ENCODE data around the gene PWWP2B. TPM values are rescaled to one million over a fixed set of nuclear protein-coding genes. Genes with fewer than 3 reads are reported as not detected.

PWWP2B gene
- total RNA-seq, 1 donor from 2014 or later: 7.6 TPM

GRCh38 chr10:132408823-132409666, 12.0 kb downstream of the PWWP2B start:
- H3K9me3 Mint-ChIP-seq (ENCODE audit: unreplicated experiment): no peaks in the 10 kb centered on the region
- H3K4me3 Mint-ChIP-seq (ENCODE audit: unreplicated experiment): no peak overlapping the region
- H3K4me1 Mint-ChIP-seq (ENCODE audit: unreplicated experiment): peaks cover 12% of the 10 kb centered on the region
- no peak for TF ChIP-seq CTCF (IDR thresholded peaks at IDR 0.05; ENCODE audit: unreplicated experiment)
- peaks cover 15% of the 10 kb centered on the region for H3K27me3 Mint-ChIP-seq (ENCODE audit: unreplicated experiment)
- DNase-seq (ENCODE audit: low spot score): no peak
- H3K36me3 Mint-ChIP-seq (ENCODE audit: low read depth, unreplicated experiment): peaks cover 4% of the 10 kb centered on the region
- H3K27ac Mint-ChIP-seq (ENCODE audit: unreplicated experiment): no peak overlapping the region

GRCh38 chr10:132409667-132410028, 12.6 kb downstream of the PWWP2B start:
- peaks cover 12% of the 10 kb centered on the region for H3K4me1 Mint-ChIP-seq (ENCODE audit: unreplicated experiment)
- no peak for TF ChIP-seq CTCF (IDR thresholded peaks at IDR 0.05; ENCODE audit: unreplicated experiment)
- no peak for DNase-seq (ENCODE audit: low spot score)
- no peak overlapping the region for H3K27ac Mint-ChIP-seq (ENCODE audit: unreplicated experiment)
- H3K36me3 Mint-ChIP-seq (ENCODE audit: low read depth, unreplicated experiment): peaks cover 4% of the 10 kb centered on the region
- H3K4me3 Mint-ChIP-seq (ENCODE audit: unreplicated experiment): peak overlapping the region; percentile 32
- H3K27me3 Mint-ChIP-seq (ENCODE audit: unreplicated experiment): peaks cover 15% of the 10 kb centered on the region
- no peaks in the 10 kb centered on the region for H3K9me3 Mint-ChIP-seq (ENCODE audit: unreplicated experiment)

DNA sequence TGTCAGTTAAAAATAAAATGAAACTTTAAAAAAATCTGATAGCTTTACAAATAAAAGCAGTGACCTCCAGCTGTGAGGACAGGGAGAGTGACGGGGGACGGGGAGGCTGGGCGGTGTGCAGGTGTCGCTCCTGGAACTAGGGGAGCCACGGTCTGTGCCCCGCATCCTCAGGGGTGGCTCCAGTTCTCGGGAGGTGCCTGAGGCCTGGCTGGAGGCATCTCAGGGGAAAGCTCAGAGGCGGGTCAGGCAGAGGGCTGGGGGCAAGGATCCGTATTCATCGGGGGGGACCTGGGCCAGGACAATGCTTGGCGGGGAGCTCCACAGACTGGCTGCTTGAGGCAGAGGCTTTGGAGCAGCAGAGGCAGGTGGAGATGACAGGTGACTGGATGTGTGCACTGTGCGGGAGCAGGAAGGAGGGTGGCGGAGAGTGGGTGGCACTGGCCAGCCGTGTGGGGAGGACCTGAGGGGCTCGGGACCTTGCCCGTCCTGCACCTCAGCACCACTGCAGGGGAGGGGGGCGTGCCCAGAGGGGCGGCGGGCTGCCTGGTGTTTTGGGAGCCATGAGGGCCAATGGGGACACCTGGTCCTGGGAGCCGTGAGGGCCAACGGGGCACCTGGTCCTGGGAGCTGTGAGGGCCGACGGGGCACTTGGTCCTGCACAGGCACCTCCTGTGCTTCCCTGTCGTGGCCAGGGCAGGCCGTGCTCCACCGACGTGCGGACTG, 13.2 kb downstream of the PWWP2B start:
- H3K27ac Mint-ChIP-seq (ENCODE audit: unreplicated experiment): no peak overlapping the region
- peak overlapping the region; percentile 32 for H3K4me3 Mint-ChIP-seq (ENCODE audit: unreplicated experiment)
- peaks cover 7% of the 10 kb centered on the region for H3K36me3 Mint-ChIP-seq (ENCODE audit: low read depth, unreplicated experiment)
- peaks cover 16% of the 10 kb centered on the region for H3K27me3 Mint-ChIP-seq (ENCODE audit: unreplicated experiment)
- DNase-seq (ENCODE audit: low spot score): no peak
- no peaks in the 10 kb centered on the region for H3K9me3 Mint-ChIP-seq (ENCODE audit: unreplicated experiment)
- peaks cover 12% of the 10 kb centered on the region for H3K4me1 Mint-ChIP-seq (ENCODE audit: unreplicated experiment)
- no peak for TF ChIP-seq CTCF (IDR thresholded peaks at IDR 0.05; ENCODE audit: unreplicated experiment)

GRCh38 chr10:132410779-132411532, 14.0 kb downstream of the PWWP2B start:
- no peak for DNase-seq (ENCODE audit: low spot score)
- H3K4me1 Mint-ChIP-seq (ENCODE audit: unreplicated experiment): peaks cover 12% of the 10 kb centered on the region
- peaks cover 14% of the 10 kb centered on the region for H3K27me3 Mint-ChIP-seq (ENCODE audit: unreplicated experiment)
- H3K36me3 Mint-ChIP-seq (ENCODE audit: low read depth, unreplicated experiment): peaks cover 9% of the 10 kb centered on the region
- H3K4me3 Mint-ChIP-seq (ENCODE audit: unreplicated experiment): no peak overlapping the region
- H3K27ac Mint-ChIP-seq (ENCODE audit: unreplicated experiment): no peak overlapping the region
- H3K9me3 Mint-ChIP-seq (ENCODE audit: unreplicated experiment): no peaks in the 10 kb centered on the region
- TF ChIP-seq CTCF (IDR thresholded peaks at IDR 0.05; ENCODE audit: unreplicated experiment): no peak
